DMS153 (cell line): Measurements from ENCODE around the gene PITPNC1.
"Not testable (repeated sequence)": the region's sequence is repeated elsewhere in the genome, so short reads cannot be mapped to it uniquely, and the experiment has no call there.

ENCODE experiments used
- DNase-seq: peaks from one replicate; lab custom pipeline; 2025; lab: John Stamatoyannopoulos, UW

The PITPNC1 gene

DNA sequence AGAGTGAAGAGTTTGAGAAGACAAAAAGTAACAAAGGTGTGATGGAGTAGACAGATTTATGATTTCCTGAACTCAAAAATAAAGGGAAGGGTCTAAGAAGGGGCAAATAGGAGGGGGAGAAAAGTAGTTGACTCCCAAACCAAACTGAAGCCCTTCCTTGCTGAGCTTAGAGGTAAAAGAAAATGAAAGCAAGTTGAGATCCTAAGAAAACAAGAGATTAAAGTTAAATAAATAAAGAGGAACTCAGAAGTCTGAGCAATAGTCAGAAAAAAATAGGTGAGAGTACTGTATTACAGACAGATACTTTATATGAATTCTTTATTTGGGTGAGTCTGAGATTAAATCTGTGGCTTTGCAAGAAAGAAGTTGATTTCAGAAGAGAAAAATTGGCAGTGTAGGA, 7.4 kb upstream of the PITPNC1 start:
- no peak for DNase-seq

DNA sequence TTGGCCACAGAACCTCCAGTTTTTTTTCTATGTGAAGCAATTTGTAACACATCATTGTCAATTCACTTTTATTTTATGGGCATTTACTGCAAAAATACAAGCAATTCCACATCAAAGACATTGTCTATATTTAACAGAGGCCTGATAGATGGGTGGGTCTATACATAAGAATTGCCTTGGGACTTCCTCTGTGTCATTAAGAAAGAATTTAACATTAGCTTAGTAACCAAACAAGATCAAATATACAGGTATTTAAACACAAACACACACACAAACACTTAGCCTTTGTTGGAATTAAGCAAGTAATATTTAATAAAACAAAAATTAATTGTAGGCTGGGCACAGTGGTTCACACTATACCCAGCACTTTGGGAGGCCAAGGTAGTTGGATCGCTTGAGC, 4.3 kb upstream of the PITPNC1 start:
- no peak for DNase-seq

DNA sequence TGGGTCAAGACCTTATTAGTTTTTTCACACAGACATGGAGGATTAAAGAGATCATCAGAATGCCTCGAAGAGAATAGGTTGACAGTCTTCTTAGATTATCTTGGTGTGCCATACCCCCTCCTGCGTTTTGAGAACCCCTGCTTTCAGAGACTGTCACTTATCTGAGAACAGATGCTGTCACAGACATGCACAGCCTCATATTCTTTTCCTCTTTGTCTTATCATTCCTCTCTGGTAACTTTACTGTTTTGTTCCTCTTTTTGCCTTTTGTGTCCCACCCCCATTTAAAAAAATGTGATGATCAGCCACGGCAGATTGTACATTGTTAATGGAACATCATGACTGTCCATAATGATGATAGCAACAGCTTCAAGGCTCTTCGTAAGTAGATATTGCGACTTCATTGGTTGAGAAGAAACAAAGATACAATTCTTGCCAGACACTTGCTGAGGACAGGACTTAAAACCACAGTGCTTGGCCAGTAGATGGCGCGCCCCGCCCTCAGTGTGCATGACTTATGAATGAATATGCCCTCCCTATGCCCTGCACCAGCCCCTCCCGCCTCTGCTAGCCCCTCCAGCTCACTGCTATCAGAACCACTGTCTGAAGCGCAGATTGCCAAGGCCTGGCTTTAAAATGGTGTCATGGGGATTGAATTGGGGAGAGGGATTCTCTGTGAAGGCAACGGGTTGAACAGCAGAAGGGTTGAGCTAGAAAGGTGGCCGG, 2.6 kb upstream of the PITPNC1 start:
- DNase-seq: peak; percentile 54

DNA sequence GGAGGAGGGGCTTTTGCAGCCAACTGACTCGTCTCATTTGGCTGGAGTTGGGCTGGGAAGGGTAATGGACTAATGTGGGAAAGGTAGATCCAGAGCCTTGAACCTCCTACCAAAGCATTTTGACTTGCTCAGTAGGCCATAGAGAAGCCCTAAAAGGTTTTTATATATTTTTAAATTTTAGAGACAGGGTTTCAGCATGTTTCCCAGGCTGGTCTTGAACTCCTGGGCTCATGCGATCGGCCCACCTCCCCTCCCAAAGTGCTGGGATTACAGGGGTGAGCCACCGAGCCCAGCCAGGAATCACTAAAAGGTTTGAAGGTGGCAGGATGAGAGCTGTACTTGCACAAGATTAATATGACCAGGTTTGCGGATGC, 2.0 kb upstream of the PITPNC1 start:
- DNase-seq: no peak

DNA sequence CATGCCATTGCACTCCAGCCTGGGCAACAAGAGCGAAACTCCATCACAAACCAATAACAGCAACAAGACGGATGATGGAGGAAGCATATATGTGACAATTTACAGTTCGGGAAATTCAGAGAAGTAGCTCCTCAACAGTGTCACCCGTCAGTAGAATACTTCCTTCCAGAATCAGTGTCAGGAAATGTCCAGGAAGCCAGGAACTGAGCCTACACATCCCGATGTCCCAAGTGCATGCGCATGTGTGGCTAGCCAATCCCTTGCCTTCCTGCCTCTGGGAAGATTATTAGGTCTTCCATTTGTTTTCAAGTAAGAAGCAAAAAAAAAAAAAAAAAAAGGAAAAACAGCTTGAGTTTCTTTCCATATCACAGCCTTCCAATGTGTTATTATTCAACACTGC, 1.4 kb upstream of the PITPNC1 start:
- no peak for DNase-seq

DNA sequence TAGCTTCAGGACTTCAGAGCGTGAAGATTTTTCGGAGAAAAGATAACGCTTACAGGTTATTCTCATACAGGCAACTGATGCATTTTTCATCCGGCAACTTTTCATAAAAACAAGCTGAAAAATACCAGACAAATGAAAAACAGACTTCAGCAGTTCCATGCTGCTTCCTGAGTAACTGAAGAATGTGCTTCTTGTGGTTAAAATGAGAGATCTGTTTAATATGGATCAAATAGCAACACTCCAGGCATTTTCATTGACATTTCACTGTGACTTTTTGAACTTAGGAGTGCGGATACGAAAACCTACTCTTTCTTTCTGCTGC, 705 bp upstream of the PITPNC1 start:
- no peak for DNase-seq

DNA sequence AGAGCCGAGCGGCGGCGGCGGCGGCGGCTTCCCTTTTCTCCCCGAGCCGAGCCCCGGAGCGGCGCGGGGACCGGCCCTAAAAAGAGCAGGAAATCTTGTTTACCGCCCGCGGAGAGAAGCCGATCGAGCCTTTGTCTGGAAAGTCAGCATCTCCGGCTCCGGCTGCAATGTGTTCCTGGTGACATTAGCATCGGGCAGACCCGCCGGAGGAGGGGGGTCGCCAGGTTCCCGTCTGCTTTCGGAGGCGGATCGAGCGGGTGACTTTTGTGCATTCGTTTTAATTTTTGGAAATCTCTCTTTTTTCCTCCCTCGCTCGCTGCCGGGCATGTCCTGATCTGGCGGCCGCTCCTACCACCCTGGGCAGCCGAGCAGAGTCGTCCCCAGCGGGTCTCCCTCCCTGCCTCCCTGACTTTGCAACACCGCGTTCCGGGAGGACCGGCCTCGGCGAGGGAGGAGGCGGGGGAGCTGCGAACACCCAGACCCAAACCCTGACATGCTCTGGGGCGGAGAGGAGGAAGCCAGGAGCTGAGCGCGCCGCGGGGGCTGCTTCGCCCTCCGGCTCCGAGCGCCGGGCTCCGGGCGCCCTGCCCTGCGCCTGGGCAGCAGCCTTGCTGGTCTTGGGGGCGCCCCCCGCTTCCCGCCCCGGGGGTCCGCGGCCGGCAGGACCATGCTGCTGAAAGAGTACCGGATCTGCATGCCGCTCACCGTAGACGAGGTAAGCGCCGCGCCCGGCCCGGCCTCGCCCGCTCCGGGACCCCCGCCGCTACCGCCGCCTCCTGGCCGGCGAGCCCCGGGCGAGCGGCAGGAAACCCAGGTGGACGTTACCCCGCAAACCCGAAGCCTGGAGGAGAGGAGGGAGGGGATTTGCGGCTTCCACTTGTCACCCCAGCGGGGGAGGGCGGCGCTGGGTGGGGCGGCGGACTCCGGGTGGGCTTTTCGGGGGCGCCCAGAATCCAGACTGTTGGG, 690 bp downstream of the PITPNC1 start:
- no peak for DNase-seq

DNA sequence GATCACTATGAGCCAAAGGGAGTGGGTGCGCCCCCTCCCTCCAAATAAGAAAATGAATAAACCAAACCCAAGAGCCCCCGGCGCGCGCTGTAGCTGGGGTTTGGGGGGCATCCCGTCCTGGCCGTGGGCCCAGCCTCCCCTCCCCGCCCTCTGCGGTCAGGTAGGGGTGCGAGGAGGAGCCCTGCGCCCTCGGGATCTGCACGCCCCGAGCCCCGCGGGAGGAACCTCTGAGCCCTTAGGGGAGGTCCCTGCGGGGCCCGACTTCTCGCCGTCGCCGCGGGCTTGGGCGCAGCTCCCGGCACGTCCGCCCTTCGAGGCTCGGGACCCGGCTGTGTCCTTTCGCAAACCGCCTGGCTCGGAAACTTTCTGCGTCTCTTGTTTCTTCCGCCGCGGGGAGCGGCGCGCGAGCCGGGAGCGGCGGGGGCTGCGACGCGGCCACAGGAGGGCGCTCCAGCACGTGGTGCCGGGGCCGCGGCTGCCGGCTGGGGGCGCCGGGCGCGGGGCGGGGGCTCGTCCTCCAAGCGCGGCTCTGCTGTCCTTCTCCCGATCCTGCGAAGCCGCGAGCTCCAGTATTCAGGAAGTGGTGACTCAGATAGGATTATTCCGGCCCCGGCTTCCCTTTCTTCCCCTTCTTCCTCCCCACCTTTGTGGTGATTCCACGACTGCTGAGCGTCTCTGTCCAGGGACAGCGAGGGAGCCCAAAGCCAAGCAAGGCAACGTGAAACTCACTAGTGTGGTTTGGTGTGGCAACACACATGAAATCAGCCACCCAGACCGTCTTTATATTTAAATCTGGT, 1.6 kb downstream of the PITPNC1 start:
- DNase-seq: peak; percentile 68

DNA sequence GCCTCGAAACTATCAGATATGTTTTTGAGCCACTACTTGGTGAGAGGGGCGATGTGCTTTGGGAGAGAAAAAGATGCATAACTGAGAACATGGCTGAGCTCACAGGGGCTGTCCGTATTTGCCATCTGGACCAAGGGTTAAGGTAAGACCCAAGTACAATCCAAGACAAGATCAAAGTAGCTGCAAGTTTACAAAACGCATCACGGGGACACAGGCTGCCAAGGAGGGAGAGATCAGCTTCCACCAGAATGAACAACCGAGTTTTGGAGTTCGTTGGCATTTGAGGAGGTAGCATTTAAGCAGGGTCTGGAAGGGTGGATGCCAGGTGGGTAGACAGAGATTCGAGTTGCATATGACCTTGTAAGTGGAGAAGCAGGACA, 2.2 kb downstream of the PITPNC1 start:
- no peak for DNase-seq

DNA sequence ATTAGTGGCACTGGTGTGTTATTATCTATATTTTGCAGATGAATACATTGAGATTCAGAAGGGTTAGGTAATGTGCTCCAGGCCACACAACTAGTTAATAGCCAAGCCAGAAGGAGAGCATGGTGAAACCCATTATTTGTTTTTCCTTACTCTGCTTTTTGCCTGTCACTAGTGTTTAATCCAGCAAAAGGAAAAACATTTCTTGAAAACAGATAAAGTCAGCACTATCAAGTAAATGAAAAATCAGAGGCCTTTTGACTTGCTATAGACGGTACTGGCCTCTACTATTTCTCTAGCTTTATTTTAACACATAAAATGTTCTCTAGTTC, 4.8 kb downstream of the PITPNC1 start:
- DNase-seq: no peak

DNA sequence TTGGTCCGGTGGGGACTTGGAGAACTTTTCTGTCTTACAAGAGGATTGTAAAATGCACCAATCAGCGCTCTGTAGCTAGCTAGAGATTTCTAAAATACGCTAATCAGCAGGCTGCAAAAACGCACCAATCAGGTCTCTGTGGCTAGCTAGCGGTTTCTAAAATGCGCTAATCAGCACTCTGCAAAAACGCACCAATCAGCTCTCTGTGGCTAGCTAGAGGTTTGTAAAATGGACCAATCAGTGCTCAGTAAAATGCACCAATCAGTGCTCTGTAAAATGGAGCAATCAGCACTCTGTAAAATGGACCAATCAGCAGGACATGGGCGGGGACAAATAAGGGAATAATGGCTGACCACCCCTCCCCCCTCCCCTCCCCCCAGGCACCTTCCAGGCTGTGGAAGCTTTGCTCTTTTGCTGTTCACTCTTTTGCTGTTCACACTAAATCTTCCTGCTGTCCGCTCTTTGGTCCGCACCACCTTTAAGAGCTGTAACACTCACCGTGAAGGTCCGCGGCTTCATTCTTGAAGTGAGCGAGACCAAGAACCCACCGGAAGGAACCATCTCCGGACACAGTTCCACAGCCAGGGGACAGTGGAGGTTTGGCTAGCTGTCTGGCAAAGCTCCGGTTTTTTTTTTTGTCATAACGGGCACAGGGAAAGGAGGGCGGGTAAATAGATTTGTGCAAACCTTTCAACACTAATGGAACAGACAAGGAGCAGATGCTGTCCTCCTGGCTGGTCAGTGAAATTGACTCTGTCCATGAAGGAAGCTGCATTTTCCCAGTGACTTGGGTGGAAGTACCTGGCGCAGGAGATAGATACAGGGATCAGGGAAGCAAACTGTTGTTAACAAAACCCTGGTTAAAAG, 8.3 kb downstream of the PITPNC1 start:
- no peak for DNase-seq

DNA sequence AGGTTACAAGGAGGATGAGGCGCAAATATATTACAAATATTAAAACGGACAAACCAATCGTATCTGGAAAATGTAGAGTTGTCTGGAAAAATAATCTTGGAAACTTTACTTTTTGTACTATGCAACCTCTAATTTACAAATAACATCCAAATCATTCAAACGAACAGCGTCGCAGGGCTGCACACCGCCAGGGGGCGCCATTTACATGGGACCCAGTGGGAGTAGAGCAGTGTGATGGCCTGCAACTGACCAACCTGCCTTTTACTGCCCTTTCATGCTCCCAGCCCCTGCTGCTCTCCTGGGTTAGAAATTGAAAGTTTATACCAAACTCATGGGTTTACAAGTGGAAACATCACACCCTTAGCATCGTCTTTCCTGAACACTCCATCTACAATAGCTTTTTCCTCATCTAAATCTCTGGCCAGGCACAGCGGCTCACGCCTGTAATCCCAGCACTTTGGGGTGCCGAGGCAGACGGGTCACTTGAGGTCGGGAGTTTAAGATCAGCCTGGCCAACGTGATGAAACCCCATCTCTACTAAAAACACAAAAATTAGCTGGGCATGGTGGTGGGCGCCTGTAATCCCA, 10.0 kb downstream of the PITPNC1 start:
- no peak for DNase-seq

DNA sequence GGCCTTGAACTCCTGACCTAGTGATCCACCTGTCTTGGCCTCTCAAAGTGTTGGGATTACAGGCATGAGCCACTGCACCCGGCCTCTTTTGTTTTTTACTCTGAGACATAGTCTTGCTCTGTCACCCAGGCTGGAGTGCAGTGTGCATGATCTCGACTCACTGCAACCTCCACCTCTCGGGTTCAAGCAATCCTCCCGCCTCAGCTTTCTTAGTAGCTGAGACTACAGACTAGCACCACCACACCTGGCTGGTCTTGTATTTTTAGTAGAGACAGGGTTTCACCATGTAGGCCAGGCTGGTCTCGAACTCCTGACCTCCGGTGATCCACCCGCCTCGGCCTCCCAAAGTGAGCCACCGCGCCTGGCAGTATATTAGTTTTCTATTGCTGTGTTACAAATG, 11.5 kb downstream of the PITPNC1 start:
- DNase-seq: not testable (repeated sequence)

DNA sequence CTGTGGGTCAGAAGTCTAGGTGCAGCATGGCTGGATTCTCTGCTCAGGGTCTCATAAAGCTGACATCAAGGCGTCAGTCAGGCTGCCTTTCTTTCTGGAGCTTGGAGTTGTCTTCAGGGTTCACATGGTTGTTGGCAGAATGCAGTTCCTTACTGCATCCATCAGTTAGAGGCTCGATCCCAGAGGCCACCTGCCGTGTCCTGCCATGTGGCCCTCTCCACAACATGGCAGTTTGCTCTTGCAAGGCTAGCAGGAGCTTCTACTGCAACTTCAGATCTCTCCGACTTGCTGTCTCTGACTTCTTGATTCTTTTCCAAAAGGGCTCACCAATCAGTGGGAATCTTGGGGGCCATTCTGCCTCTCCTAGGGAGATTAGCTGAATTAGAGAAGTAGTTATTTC, 11.9 kb downstream of the PITPNC1 start:
- DNase-seq: no peak

DNA sequence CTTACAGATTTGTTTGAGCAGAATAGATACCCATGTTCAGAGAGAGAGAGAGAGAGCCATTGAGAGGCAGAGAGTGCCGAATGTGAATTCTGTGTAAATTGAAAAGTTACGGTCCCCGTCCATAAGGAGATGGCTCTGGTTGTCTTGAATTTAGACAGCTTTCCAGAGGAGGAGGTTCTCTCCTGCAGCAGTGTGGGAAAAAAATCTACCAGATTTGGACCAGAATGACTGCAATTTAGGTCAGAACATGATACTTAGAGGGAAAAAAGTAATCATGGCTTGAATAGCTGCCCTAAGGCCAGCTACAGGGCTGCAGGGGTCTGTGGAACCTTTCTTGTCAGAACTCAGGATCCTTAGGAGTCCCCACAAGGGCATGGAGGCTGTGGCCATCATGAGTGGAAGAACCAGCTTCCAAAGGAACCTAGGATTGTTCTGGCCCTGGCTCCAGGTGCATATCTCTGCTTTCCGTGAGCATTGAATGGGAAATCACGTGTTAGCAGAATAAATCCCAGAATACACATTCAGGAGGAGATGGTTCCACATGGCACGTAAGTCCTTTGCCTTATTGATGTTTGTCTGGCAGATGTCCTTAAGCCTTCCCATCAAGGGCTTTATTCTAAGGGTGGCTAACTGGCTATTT, 13.0 kb downstream of the PITPNC1 start:
- no peak for DNase-seq

DNA sequence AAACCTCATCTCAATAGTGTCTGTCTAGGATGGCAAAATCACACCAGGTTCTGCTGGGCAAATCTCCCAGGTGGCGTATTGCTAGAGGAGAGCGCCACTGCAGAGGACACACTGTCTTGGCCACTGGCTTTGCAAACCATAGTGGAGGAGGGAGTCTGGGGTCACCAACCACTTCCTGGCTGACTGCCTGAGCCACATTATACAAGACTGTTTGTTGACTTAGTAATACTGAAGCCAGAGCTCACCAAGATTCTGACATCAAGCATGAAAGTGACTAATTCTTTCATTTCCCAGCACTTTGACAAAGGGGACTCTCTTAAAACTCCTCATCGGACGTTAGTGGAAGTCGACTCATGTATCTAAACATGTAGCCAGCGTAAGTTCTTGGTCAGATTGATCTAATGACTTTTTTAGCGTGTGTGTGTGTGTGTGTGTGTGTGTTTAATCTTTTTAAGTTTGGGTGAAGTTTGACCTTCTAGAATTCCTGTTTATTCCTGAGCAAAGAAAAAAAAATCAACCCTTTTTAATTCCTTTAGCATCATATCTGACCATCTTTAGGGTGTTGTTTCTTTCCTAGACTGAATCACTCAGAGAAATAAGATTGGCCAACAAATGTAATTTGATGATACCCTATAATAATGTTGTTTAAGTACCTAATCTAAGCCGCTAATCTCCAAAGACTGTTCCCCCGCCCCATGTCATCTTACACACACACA, 13.7 kb downstream of the PITPNC1 start:
- DNase-seq: peak; percentile 53

DNA sequence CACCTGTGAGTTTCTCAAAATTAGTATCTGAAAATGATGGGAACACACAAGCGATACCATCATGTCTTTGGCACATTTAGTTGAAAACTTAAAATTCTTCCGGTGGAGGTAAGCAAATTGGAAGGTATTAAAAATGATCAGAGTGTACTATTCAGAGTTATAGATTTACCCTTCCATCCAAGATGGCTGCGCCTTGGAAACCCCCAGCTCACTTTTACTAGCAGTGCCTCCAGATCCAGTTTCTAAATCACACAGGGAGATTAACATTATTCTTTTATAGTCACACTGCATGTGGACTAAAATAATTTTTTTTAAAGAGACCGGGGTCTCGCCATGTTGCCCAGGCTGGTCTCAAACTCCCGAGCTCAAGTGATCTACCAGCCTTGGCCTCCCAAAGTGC, 15.0 kb downstream of the PITPNC1 start:
- DNase-seq: no peak

DNA sequence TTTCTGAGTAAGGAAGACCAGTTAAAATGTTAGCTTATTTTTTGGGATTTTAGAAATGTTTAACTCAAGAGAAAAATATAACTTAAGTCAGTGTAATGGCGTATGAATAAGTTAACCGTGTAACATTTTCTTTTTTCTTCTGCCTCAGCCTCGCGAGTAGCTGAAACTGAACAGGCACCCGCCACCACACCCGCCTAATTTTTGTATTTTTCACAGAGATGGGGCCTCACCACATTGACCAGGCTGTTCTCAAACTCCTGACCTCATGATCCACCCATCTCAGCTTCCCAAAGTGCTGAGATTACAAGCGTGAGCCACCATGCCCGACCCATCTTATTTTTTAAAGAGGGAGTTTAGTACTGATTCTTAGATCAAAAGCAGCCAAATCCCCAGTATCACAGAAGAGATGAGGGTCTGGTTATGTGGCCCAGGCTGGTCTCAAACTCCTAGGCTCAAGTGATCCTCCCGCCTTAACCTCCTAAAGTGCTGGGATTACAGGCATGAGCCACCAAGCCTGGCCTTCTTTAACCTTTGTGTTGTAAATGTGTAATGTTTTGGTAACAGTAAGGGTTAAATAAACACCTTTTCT, 16.8 kb downstream of the PITPNC1 start:
- DNase-seq: no peak

DNA sequence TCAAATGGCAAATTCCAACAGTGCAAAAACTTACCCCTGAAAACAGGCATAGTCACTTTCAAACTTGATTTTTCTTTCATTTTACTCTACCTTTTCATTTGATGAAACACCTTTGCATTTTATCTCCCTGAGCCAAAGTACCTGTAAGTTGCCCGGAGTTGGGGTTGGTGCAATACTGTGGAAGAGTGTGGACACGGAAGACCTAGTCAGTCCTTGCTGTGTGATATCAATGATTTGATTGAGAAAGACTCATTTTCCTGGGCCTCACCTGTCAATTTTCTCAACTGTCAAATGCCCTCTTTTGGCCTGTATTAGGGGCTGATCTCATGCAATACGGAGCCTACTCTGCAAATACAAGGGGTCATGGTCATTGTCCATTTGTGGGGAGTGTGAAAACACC, 22.6 kb downstream of the PITPNC1 start:
- no peak for DNase-seq

DNA sequence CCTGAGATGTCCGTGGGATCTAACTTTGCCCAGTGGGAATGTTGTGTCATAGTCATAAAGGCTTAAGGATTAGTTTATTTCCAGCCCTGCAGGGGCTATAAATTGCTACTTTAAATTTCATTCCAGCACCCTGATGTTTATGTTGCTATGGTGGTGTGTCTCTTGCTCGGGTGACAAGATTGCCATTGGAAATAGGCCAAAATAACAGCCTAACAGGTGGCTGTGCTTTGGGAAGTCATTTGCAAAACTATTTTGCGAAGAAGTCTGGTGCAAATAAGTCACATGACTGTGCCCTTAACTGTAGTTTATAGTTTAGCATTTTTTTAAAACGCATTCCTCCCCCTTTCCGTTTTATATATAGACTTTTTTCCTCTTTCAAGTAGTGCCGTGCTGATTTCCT, 23.1 kb downstream of the PITPNC1 start:
- peak; percentile 15 for DNase-seq
